Measurements from ENCODE around the gene OXNAD1. TPM values are rescaled to one million over a fixed set of nuclear protein-coding genes. Genes with fewer than 3 reads are reported as not detected.

Gene OXNAD1
- total RNA-seq, 1 experiment from 2014 or later, result 23.7 TPM

- H3K27me3 ChIP-seq (ENCODE audit: insufficient read depth, low read length), result no peaks in the 10 kb centered on the region
- no peak overlapping the region for H4K91ac ChIP-seq (ENCODE audit: insufficient read length, low read depth, low read length)
Measured at GRCh38 chr3:16258177-16258576, 6.8 kb upstream of the OXNAD1 start.

More at GRCh38 chr3:16258177-16258576, 6.8 kb upstream of the OXNAD1 start:
- no peaks in the 10 kb centered on the region for H3K79me1 ChIP-seq (ENCODE audit: insufficient read depth, low read depth, low read length, poor library complexity, severe bottlenecking)
- no peak overlapping the region for H2BK20ac ChIP-seq (ENCODE audit: low read depth, low read length, poor library complexity, severe bottlenecking)
- no peak overlapping the region for H3K4ac ChIP-seq (ENCODE audit: low read depth, low read length)
- no peak overlapping the region for H3K27ac ChIP-seq (ENCODE audit: insufficient read length, low read depth, low read length)
- TF ChIP-seq CTCF (conservative IDR thresholded peaks at IDR 0.05), result no peak
- no peaks in the 10 kb centered on the region for H3K4me1 ChIP-seq (ENCODE audit: insufficient read depth, low read length)
- H3K56ac ChIP-seq (ENCODE audit: insufficient read length, low read depth, low read length), result no peak overlapping the region
- H3K9me3 ChIP-seq (ENCODE audit: control insufficient read depth, low read depth, low read length), result no peaks in the 10 kb centered on the region
- H4K5ac ChIP-seq (ENCODE audit: insufficient read length, low read depth, low read length), result no peak overlapping the region
- no peak overlapping the region for H2BK12ac ChIP-seq (ENCODE audit: insufficient read length, low read depth, low read length)
- H3K18ac ChIP-seq (ENCODE audit: insufficient read length, low read depth, low read length), result no peak overlapping the region
- H2BK5ac ChIP-seq (ENCODE audit: insufficient read length, low read length), result no peak overlapping the region
- no peak overlapping the region for H3K9ac ChIP-seq (ENCODE audit: extremely low read depth, insufficient read length, low read length)
- H2AFZ ChIP-seq (ENCODE audit: low read length), result no peak overlapping the region
- H3K4me2 ChIP-seq (ENCODE audit: insufficient read depth, insufficient read length, low read length), result no peak overlapping the region
- no peak overlapping the region for H4K8ac ChIP-seq (replicated peaks; ENCODE audit: insufficient read length, low read depth, low read length)
- H3K79me2 ChIP-seq (ENCODE audit: insufficient read depth, low read length), result no peaks in the 10 kb centered on the region; the same call in 1 of the 2 replicates
- DNase-seq, result no peak
- H3K4me1 Mint-ChIP-seq, result no peaks in the 10 kb centered on the region
- H3K27me3 Mint-ChIP-seq (ENCODE audit: low read depth), result no peaks in the 10 kb centered on the region; the same call in 1 of the 2 replicates
- no CpG with 5 or more reads among the region's 5 CpGs for WGBS (ENCODE audit: extremely low coverage, insufficient read length, low lambda C conversion rate)
- H3K23ac ChIP-seq (ENCODE audit: insufficient read length, low read depth, low read length), result no peak overlapping the region
- no peak overlapping the region for H2BK120ac ChIP-seq (ENCODE audit: low read depth, low read length, poor library complexity, severe bottlenecking)
- H3K4me3 Mint-ChIP-seq, result no peak overlapping the region
- H2AK5ac ChIP-seq (ENCODE audit: insufficient read length, low read length), result no peak overlapping the region
- no peaks in the 10 kb centered on the region for H3K9me3 Mint-ChIP-seq
- no peak overlapping the region for H3K27ac Mint-ChIP-seq
- no peak overlapping the region for H3T11ph ChIP-seq (ENCODE audit: low read length)
- no peaks in the 10 kb centered on the region for H3K23me2 ChIP-seq (ENCODE audit: insufficient read length, low read depth, low read length, poor library complexity, severe bottlenecking)
- H3K36me3 Mint-ChIP-seq (ENCODE audit: insufficient read depth in 1 of 3, low read depth in 3 of 3), result peaks cover 3 to 7% (median 7%) of the 10 kb centered on the region in 3 experiments; a peak in 4 of 7 replicates
- H2BK15ac ChIP-seq (ENCODE audit: low read depth, low read length), result no peak overlapping the region
- no peaks in the 10 kb centered on the region for H4K20me1 ChIP-seq (ENCODE audit: control insufficient read depth, insufficient read depth, insufficient read length)
- no peak overlapping the region for H3K14ac ChIP-seq (ENCODE audit: insufficient read depth, low read length)
